ENCODE measurements around the gene PDE3B.
"Not testable (repeated sequence)": the region's sequence is repeated elsewhere in the genome, so short reads cannot be mapped to it uniquely, and the experiment has no call there.

PDE3B gene

DNA sequence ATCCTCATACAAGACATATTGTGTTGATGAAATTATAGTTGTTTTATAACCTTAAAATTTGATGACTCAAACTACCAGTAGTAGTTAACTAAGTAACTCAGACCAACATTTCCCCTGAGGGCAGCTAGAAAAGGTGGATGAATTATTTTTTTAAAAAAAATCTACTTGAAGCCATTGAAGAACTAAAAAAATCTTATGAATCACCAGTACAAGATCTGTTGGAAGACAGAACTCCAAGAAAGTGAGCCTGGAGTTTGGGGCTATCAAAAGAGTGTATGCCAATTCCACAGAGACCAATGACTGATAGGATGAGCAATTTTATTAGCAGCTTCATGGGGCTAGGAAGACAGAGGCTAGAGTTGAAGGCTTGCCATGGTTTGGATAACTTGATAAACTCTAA, 176.0 kb downstream of the PDE3B start:
- DNase-seq, result no peak

DNA sequence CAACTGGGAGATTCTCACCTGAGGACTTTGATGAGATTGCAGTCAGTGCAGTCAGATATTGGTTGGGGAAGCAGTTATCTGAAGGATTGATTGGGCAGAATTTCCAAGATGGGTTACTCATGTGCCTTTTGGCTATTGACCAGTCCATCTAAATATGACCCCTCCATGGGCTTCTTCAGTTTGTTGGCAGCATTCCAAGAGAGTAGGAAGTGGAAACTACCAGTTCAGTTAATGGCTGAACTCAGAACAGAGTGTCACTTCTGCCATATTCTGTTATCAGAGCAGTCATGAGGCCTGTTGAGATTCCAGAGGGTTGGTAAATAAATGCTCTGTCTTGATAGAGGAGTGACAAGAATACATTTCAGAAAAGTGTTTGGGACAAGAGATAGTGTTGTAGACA, 177.4 kb downstream of the PDE3B start:
- DNase-seq, result no peak

DNA sequence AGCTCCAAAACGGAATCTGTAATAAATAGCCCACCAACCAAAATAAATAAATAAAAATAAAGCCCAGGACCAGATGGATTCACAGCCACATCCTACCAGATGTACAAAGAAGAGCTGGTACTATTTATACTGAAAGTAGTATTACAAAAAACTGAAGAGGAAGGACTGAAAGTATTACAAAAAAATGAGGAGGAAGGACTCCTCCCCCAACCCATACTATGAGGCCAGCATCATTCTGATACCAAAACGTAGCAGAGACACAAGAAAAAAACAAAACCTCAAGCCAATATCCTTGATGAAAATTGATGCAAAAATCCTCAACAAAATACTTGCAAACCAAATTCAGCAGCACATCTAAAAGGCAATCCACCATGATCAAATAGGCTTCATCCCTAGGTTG, 183.0 kb downstream of the PDE3B start:
- DNase-seq, result no peak

DNA sequence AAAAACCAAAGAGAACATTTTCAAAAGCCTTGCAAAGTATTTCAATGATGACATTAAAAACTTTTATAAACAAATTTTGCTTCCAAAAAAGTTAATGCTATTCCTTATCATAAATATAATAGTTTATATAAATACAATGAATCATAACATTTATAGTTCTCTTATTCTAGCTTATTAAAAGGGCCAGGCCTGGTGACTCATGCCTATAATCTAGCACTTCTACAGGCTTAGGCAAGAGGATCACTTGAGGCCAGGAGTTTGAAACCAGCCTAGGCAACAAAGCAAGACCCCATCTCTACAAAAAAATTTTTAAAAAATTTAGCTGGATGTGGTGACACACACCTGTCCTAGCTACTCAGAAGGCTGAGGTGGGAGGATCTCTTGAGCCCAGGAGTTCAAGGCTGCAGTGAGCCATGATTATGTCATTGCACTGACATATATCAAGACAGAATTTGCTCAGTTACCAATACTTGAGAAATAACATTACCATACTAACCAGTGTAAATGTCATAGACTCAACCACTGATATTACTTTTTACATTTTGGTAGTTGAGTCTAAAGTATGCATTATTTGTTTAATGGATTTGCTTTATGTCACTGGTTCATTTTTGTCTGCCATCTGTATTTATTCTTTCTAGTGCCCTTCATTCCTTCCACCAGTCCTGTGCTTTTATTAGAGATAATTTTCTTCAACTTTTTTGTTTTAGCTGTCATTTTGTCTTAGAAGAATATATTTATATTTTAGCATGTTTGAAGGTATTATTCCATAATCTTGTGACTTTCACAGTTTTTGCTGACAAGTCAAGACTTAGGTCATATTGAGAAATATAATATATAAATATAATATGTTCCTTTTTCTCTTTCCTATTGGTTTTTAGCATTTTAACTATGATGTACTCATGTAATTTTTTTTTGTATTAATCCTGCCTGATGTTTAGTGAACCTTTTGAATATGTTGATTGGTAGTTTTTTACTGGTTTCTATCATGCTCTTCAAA, 192.2 kb downstream of the PDE3B start:
- no peak for DNase-seq

DNA sequence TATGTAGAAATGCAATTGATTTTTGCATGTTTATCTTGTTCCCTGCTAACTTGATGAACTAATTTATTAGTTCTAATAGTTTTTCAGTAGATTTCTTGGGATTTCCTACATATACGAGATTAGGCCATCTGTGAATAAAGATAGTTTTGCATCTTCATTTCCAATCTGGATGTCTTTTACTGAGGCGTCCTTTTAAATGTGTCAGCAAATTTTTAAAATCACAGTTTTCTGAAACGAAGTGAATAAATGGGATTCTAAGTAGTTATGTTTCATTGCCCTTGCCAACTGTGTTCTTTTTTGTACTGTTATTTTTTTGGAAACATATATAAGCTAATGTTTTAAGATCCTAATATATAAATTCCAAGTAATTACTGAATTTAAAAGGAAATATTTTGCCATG, 198.4 kb downstream of the PDE3B start:
- no peak for DNase-seq

DNA sequence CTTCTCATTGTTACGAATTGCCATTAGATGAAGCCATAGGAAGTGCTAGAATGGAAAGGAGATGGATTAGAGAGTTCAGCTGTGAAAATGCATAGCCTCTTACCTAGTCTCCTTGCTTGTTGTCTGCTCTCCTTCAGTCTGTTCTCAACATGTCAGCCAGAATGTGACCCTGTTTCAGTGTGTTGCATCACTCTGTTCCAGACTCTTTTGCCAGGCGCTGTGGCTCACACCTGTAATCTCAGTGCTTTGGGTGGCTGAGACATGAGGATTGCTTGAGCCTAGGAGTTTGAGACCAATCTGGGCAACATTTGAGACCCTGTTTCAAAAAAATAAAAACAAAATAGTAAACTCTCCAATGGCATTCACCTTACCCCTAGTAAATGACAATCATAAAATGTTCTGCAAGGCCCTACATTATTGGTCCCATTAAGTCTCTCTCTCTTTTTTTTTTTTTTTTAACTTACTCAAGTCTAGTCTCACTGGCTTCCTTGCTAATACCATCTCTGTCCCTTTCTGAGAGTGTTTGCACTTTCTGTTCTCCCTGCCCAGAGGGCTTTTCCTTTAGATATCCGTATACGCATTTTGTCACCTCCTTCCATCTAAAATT, 209.1 kb downstream of the PDE3B start:
- DNase-seq, result no peak

DNA sequence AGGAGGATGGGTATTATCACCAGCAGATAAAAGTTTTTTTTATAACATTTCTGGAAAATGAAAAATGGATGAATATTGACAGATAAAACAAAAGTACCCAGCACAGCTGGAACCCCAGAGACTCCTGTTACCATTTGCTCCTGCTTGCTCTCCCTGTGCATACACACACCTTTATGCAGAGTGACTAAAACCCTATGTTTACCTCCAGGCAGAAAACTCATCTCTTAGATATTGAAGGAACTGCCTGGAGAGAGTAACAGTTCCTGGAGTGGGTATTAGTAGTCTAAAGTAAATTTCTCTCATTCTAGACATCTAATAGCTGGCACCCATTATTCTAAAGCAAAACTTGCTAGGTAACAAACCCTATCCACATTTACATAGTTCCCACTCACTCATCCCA, 210.5 kb downstream of the PDE3B start:
- no peak for DNase-seq

DNA sequence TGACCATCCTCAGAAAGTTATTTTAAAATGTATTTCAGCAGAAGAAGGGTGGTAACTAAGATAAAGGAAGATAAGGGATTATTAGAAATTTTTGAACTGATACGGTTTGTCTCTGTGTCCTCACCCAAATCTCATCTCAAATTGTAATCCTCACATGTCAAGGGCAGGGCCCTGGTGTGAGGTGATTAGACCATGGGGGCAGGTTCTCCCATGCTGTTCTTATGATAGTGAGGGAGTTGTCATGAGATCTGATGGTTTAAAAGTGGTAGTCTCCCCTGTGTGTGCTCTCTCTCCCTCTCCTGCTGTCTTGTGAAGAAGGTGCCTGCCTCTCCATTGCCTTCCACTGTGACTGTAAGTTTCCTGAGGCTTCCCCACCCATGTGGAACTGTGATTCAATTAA, 212.3 kb downstream of the PDE3B start:
- DNase-seq, result no peak

DNA sequence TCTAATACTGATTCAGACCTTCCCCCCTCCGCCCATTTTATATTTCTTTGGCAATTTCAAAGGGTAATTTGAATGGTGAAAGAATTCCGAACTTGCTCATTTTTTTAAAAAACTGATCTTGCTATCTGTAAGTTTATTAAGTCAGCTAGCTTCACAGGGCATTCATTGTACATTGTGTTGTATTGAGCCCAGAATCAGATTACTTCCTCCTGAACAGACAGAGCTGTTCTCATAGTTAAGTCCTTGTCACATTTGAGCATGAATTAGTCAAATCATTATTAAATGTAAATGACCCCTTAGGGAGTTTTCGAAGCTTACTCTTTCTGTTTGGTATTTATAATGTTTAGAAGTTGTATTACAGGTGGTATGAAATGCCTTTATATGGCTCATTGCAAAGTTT, 214.0 kb downstream of the PDE3B start:
- no peak for DNase-seq

DNA sequence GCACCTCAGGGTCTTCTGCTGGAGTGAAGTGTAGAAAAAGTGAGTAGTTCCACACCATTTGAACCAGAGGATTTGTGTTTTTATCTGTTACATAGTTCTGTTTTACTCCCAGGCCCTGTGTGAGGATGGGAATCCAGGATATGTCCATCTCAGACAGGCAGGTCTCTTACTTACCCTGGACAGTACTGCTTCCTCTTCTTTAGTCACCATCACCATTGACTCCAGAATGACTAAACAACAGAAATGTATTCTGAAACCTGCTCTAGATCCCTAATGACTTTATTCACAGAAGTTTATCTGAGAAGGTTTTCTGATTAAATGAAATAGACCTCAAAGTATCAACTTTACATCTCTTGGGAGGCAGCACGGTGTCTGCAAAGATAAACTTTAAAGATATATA, 214.8 kb downstream of the PDE3B start:
- DNase-seq, result no peak

DNA sequence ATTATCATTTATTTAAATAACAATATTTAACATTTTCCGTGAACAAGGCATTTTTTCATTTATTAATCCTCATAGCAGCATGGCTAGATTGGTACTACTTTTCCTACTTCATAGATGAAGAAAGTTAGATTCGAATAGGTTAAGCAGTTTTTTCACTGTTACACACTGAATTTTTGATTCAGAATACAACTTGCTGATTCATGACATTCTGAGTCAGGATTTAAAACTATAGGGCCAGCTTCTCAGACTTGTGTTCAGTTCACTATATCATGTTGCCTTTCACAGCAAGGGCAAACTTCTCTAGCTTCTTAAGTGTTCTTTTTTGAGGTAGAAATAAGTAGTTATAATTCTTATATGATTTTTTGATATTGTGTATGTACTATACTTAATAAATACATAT, 216.9 kb downstream of the PDE3B start:
- DNase-seq, result no peak

DNA sequence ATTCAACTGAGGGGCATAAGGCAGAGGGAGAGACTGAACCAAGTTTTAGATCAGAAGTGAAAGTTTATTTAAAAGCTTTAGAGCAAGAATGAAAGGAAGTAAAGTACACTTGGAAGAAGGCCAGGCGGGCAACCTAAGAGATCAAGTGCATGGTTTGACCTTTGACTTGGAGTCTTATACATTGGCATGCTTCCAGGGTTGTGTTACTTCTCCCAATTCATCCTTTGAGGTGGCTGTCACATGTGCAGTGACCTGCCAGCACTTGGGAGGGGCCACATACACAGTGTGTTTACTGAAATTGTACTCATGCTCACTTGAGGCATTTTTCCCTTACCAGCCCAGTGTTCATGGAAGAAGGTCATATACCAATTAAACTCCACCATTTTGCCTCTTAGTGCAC, 218.1 kb downstream of the PDE3B start:
- DNase-seq, result no peak

DNA sequence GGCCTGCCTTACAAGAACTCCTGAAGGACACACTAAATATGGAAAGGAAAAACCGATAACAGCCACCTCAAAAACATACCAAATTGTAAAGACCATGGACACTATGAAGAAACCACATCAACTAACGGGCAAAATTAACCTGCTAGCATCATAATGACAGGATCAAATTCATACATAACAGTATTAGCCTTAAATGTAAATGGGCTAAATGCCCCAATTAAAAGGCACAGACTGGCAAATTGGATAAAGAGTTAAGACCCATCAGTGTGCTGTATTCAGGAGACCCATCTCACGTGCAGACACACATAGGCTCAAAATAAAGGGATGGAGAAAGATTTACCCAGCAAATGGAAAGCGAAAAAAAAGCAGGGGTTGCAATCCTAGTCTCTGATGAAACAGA, 220.2 kb downstream of the PDE3B start:
- DNase-seq, result not testable (repeated sequence)

DNA sequence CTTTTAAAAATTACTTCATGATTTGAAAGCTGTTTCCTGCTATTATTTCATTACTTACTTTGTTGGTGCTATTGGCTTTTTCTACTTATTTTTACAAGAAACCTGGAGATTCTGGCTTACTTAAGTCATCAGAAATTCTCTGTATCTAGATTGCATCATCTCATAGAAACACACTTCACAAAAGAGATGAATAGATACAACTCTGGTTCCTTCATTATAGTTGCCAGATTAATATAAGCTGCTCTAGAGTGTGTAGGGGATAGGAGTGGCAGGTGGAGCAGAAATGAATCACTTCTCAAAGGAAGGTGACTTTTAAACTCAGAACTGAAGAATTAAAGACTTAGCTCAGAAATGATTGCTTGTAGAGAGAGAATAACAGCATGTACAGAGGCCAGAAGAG, 228.4 kb downstream of the PDE3B start:
- no peak for DNase-seq

DNA sequence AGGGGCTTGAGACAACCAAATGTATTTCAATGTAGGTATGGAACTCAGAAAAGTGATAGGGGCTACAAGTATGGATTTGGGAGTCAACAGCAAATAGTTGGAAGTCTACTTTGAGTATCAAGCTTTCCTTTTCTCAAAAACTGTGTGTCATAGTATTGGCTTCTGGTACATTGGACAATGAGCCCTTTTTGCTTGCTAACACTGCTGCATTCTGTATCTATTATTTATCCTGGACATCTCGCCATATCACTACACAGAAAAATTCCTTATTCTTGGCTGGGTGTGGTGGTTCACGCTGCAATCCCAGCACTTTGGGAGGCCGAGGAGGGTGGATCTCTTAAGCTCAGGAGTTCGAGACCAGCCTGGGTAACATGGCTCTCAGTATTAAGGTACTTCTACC, 230.0 kb downstream of the PDE3B start:
- DNase-seq, result no peak

DNA sequence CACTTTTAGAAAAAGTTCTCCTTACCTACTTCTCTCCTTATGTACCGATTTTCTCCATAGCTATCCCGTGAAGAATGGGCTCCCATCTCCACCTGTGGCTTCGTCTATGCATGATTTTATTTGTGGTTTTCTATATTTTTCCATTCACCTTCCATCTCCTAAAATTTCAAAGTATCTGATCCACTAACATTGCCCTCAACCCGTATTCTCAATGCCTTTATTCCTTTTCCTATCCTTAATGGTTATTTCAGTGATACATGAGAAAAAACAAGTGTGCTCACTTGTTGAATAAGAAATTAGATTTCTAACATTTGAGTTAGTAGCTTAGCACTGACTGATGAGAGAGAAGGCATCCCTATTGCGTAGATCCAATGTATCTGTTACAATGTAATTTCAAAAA, 231.6 kb downstream of the PDE3B start:
- DNase-seq, result no peak

DNA sequence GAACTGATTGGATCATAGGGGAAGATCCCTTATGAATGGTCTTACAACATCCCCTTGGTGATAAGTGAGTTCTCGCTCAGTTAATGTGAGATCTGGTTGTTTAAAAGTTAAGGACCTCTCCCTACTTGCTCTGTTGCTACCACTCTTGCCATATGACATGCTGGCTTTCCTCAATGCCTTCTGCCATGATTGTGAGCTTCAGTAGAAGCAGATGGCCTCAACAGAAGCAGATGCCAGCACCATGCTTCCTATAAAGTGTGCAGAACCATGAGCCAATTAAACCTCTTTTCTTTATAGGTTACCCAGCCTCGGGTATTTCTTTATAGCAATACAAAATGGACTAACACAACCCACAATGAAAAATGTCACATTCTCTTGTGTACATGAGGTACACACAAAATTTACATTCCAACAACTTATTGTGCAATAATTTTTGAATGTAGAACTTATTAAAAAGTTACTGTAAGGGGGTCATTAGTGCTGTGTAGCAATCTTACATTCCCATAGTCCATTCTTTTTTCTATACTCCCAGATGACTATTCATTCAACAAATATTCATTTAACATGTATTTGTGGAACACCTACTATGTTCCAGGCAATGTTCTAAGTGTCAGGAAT, 238.1 kb downstream of the PDE3B start:
- no peak for DNase-seq

DNA sequence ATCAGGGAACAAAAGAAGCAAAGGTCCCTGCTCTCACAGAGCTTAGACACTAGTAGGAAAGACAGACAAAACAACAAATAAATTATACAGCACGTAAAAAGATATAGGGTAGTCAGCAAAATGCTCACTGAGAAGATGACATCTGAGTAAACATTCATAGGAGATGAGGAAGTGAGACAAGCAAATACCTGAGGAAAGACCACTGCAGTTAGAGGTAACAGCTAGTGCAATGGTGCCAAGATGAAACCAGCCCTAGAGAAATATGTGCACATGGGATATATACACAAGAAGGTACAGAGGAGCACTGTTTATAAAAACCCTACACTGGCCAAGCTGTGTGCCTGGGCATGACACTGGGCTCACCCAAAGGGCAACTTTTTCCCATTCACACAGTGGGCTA, 238.6 kb downstream of the PDE3B start:
- DNase-seq, result no peak

DNA sequence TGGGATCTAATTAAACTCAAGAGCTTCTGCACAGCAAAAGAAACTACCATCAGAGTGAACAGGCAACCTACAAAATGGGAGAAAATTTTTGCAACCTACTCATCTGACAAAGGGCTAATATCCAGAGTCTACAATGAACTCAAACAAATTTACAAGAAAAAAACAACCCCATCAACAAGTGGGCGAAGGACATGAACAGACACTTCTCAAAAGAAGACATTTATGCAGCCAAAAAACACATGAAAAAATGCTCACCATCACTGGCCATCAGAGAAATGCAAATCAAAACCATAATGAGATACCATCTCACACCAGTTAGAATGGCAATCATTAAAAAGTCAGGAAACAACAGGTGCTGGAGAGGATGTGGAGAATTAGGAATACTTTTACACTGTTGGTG, 240.1 kb downstream of the PDE3B start:
- not testable (repeated sequence) for DNase-seq

DNA sequence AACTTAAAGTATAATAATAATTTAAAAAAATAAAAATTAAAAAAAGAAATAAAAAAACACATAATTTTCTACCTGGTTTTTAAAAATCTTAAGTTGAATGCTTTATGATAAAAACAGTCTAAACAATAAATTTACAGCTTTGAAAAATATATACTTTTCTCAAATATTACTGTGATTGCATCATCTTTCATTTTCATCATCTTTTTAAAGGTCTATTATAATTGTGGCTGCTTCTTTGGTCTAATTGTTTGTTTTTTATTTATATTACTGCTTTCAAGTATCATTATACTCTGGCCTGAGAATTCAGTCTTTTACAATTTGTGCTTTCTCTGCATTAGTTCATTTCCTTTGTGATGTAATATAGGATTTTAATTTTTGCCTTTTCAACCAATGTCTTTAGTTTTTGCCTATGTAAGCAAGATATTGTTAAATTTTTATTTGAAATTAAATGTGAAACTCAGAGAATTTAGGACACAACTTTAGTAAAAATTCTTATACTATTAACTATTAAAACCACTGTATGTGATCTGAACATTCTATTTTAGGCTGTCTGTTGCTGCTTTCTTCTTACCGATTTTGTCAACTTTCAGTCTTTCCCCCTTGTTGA, 241.2 kb downstream of the PDE3B start:
- DNase-seq, result no peak

DNA sequence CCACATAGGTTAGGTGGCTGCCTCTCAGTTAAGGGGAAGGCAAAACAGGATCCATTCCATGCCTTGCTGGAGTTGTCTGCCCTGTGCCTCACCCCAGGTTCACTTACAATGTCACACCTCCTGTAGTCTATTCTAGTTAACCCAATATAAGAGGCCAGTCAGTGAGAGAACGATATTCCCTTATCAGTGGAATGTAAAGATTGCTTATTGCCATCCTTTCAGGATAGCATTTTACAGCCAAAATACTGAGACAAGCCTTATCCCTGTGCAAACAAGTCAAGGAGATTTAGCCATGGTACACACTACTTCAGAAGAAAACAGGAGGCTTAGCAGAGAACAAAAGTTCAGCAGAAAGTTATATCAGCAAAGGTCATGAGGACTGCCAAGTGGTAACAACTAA, 242.9 kb downstream of the PDE3B start:
- DNase-seq, result no peak

DNA sequence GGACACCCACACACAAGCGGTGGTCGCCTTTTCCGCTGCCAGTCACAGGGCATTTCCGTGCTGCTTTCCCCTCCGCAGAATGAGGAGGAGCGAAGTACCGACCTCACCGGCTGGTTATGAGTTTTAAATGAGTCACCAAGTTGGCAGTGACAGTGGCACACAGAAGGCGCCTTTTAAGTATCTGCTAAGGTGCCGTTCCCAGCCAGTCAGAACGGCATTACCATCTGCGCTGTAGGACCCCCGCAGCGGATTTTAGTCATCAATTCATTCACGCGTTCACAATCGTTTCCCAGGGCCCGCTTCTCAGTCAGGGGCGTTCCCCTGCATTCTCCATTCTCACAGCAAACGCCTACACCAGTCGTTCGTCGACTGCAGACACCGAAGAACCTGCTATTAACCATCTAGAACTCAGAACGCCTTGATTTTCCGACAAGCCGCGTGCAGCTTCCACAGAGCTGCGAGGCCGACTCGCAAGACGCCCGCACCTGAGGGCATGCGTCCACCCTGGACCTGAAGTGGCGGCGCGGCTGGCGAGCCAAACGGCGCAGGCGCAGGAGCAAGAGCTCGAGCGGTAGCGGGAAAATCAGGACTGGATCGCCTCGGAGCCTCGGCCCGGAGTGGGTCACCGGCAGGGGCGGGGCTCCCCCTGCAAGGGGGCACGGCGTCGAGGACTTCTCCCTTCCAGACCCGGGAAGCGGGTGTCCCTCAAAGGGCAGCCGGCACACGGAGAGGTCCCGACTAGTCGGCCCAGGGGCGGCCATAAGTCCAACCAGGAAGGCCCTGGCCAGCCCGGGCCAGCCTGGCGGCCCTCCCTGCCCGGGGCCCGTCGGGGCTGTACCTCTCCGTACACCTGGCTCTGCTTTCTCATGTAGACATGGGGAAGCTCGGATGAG, 247.8 kb downstream of the PDE3B start:
- peak; percentile 62 for DNase-seq
